GM21423 (cell line): ENCODE measurements around the gene PCED1A.
A peak's percentile ranks its signal among the peaks of the same experiment; 100 is the strongest.

Source experiments
- ATAC-seq: cut with Tn5 transposase; IDR thresholded peaks from one replicate; pipeline ENCODE4 v1.9.1; 2021; ENCODE audit warnings: mild to moderate bottlenecking, moderate library complexity; ENCODE audit not compliant: unreplicated experiment

The PCED1A gene

GRCh38 chr20:2866236-2866635 is 25.8 kb upstream of the PCED1A start:
- ATAC-seq: no peak

GRCh38 chr20:2865630-2866029 is 25.2 kb upstream of the PCED1A start:
- ATAC-seq: no peak

GRCh38 chr20:2865101-2865500 is 24.6 kb upstream of the PCED1A start:
- no peak for ATAC-seq

GRCh38 chr20:2864626-2865025 is 24.2 kb upstream of the PCED1A start:
- no peak for ATAC-seq

- ATAC-seq: no peak
Measured at GRCh38 chr20:2859330-2860121, 19.1 kb upstream of the PCED1A start.

GRCh38 chr20:2858591-2858990 is 18.1 kb upstream of the PCED1A start:
- ATAC-seq: no peak

GRCh38 chr20:2851086-2851485 is 10.6 kb upstream of the PCED1A start:
- ATAC-seq: no peak

- ATAC-seq: no peak
Measured at GRCh38 chr20:2849529-2849928, 9.1 kb upstream of the PCED1A start.

- no peak for ATAC-seq
Measured at GRCh38 chr20:2847802-2848201, 7.3 kb upstream of the PCED1A start.

- no peak for ATAC-seq
Measured at GRCh38 chr20:2846698-2847097, 6.2 kb upstream of the PCED1A start.

- no peak for ATAC-seq
Measured at GRCh38 chr20:2845607-2846006, 5.2 kb upstream of the PCED1A start.

- ATAC-seq: peak; percentile 36
Measured at GRCh38 chr20:2840967-2841531, 594 bp upstream of the PCED1A start.

- ATAC-seq: no peak
Measured at GRCh38 chr20:2839732-2840137, 720 bp downstream of the PCED1A start.

GRCh38 chr20:2838847-2839671 is 1.4 kb downstream of the PCED1A start:
- ATAC-seq: no peak

GRCh38 chr20:2838170-2838797 is 2.2 kb downstream of the PCED1A start:
- no peak for ATAC-seq

- ATAC-seq: no peak
Measured at GRCh38 chr20:2837221-2837960, 3.1 kb downstream of the PCED1A start.

GRCh38 chr20:2836035-2836434 is 4.4 kb downstream of the PCED1A start:
- no peak for ATAC-seq

GRCh38 chr20:2835331-2835796 is 5.1 kb downstream of the PCED1A start:
- no peak for ATAC-seq

GRCh38 chr20:2834401-2835110 is 5.9 kb downstream of the PCED1A start:
- ATAC-seq: no peak

- ATAC-seq: no peak
Measured at GRCh38 chr20:2833761-2834160, 6.7 kb downstream of the PCED1A start.
